Fibroblast of the aortic adventitia (primary cell): ENCODE data around the gene FAM187B. TPM values are rescaled to one million over a fixed set of nuclear protein-coding genes. Genes with fewer than 3 reads are reported as not detected.
A peak's percentile ranks its signal among the peaks of the same experiment; 100 is the strongest.

ENCODE experiments used
- DNase-seq: peaks from one replicate; pipeline ENCODE4 v3.0.0-alpha.2; 2010; ENCODE audit warnings: low read depth
- H3K4me3 ChIP-seq: 2 replicates; pipeline ENCODE4 v1.5.1; 2011; ENCODE audit warnings: low read depth, mild to moderate bottlenecking, control low read depth, low read length, moderate library complexity
- CTCF ChIP-seq: IDR thresholded peaks from 2 replicates; pipeline ENCODE4 v1.5.1; 2011; ENCODE audit warnings: mild to moderate bottlenecking, low read length, control low read depth, inconsistent platforms; ENCODE audit not compliant: insufficient read depth
- total RNA-seq: library from RNA; depleted of rRNA; stranded (reverse); fragments of >200 nt; gene quantifications from 2 replicates; pipeline ENCODE4 v1.2.3, GENCODE V29; 2012; ENCODE audit warnings: low replicate concordance

Gene FAM187B
- total RNA-seq, 1 donor = not detected

DNA sequence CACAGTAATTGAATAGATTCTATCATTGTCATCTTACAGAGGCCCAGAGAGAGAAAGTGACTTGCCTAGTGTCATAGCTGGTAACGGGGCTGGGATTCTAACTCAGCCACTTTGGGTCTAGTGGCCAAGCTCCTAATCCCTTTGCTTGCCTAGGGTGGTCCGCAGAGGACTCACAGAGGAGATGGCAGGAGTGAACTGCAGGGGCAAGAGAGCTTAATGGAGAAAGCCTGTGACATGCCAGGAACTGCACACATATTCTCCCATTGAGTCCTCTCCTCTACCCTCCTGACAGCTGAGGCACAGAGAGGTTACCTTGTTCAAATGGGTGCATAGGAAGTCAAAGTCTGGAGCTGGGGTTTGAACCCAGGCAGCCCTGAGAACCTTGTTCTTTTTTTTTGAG is 22.9 kb upstream of the FAM187B start:
- no peak overlapping the region for H3K4me3 ChIP-seq
- no peak for DNase-seq
- no peak for TF ChIP-seq CTCF

GRCh38 chr19:35249848-35250711 is 21.5 kb upstream of the FAM187B start:
- no peak overlapping the region for H3K4me3 ChIP-seq
- DNase-seq = no peak
- TF ChIP-seq CTCF = no peak

DNA sequence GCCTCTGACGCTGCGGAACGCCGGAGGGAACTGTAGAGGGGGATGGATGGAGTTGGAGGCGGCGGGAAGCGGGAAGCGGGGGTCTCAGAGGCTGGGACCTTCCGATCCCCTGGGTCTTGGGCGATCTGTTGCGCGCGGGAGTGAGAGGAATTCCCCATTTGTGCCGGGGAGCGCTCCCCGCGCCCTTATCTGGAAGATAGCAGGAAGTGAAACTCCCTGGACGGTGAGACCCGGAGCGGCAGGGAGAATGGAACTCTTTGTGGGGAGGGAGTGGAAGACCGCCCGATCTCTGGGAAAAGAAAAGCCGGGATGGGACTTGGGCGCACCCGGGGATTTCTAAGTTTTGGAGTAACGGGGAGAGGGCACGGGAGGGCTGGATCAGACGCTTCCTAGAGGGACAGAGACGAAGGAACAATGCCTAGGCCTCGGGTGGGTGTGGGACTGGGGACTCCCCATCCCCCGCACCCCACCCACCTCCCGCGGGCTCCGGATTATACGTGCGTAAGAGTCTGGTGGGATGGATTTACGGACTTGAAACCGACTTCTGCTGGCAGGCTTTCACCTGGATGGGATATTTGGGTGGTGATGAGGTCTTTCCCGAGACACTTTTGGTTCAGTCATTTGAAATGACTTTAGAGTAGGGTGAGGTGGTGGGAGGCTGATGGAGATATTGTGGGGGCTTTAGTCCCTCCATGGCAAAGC is 20.8 kb upstream of the FAM187B start:
- no peak overlapping the region for H3K4me3 ChIP-seq
- TF ChIP-seq CTCF = no peak
- no peak for DNase-seq

DNA sequence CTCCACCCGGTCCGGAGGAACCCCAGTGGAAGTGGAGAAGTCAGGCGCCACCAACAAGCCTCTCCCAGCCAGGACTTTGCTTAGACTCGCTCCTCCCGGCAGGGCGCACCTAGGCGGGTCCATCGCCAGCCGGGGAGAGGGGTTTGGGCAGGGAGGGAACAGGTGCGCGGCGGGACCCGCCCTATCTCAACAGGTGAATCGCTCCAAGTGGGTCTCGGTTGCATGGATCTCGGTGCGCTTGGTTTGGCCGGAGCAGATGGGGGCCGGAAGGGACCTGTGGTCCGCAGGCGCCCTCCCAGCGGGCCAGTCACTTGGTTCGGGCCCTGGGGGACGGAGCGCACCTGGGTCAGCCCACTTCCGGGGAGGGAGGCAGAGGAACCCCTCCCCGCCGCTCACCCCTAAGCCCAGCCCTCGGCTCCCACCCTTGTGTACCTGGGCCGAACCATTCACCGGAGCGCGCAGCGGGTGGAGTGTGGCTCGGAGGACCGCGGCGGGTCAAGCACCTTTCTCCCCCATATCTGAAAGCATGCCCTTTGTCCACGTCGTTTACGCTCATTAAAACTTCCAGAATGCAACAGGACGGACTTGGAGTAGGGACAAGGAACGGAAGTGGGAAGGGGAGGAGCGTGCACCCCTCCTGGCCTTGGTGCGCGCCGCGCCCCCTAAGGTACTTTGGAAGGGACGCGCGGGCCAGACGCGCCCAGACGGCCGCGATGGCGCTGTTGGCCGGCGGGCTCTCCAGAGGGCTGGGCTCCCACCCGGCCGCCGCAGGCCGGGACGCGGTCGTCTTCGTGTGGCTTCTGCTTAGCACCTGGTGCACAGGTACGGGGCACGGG is 20.0 kb upstream of the FAM187B start, which contains the start of gene LSR:
TSS of gene LSR (plus strand) at position 693 of the 836 bp plus-strand sequence. CDS start at position 714, 21 bp downstream.
- DNase-seq = no peak
- no peak for TF ChIP-seq CTCF
- H3K4me3 ChIP-seq = no peak within 1 kb of the TSS

DNA sequence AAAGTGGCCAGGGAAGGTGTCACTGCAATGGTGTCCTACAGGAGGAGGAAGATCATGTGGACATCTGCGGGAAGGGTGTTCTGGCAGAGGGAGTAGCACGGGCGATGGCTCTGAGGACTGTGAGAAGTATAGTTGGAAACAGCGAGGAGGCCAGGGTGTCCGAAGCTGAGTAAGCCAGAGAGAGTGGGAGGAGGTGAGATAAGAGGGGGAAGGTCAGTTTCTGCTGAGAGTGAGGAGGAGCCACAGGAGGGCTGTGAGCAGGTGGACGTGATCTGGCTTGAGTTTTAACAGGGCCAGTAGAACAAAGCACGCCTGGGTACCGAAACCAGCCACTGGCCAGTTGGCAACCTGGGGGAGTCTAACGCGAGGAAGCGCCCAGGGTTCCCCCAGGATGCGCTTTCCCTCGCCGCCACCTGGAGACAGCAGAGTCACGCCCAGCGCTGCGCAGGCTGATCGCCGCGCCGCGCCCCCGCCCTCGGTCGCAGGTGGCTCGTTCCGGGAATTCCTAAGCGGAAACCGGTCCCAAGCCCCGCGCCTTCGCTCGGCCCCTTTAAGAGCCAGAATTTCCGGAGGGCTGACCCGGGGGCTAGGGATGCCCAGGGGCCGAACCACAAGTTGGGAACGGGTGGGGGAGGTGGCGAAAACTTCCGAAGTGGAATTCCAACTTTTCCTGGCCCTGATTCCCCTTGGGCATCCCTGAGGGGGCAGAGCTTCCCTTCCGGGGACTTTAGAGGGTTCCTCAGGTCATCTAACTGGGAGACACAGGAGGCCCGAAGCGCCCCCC is 19.2 kb upstream of the FAM187B start:
- peak; percentile 12 for TF ChIP-seq CTCF
- no peak overlapping the region for H3K4me3 ChIP-seq
- DNase-seq = no peak
